GM10847 (cell line): ENCODE results near the gene ATP9A.

Source experiments
- POLR2A ChIP-seq: IDR thresholded peaks from 2 replicates; pipeline ENCODE4 v1.6.1; 2011; ENCODE audit not compliant: insufficient read length; ENCODE audit errors: extremely low read depth

Gene ATP9A

GRCh38 chr20:51766994-51767866, 960 bp downstream of the ATP9A start:
- no peak for TF ChIP-seq POLR2A

GRCh38 chr20:51763965-51764602, 4.1 kb downstream of the ATP9A start:
- no peak for TF ChIP-seq POLR2A

GRCh38 chr20:51760905-51761546, 7.2 kb downstream of the ATP9A start:
- no peak for TF ChIP-seq POLR2A

GRCh38 chr20:51759769-51760510, 8.2 kb downstream of the ATP9A start:
- TF ChIP-seq POLR2A, result no peak

GRCh38 chr20:51758978-51759544, 9.1 kb downstream of the ATP9A start:
- TF ChIP-seq POLR2A, result no peak

- TF ChIP-seq POLR2A, result no peak
These were observed 11.0 kb downstream of the ATP9A start for GRCh38 chr20:51757226-51757625.

GRCh38 chr20:51756653-51757052, 11.5 kb downstream of the ATP9A start:
- no peak for TF ChIP-seq POLR2A

GRCh38 chr20:51752343-51752951, 15.7 kb downstream of the ATP9A start:
- no peak for TF ChIP-seq POLR2A

GRCh38 chr20:51750770-51751388, 17.3 kb downstream of the ATP9A start:
- no peak for TF ChIP-seq POLR2A

GRCh38 chr20:51750037-51750769, 18.0 kb downstream of the ATP9A start:
- no peak for TF ChIP-seq POLR2A

- no peak for TF ChIP-seq POLR2A
These were observed 18.5 kb downstream of the ATP9A start for GRCh38 chr20:51749674-51750036.

- no peak for TF ChIP-seq POLR2A
These were observed 20.8 kb downstream of the ATP9A start for GRCh38 chr20:51747182-51747911.

- no peak for TF ChIP-seq POLR2A
These were observed 22.4 kb downstream of the ATP9A start for GRCh38 chr20:51745804-51746203.
